ENCODE data around the gene MAN1A2.

DNA sequence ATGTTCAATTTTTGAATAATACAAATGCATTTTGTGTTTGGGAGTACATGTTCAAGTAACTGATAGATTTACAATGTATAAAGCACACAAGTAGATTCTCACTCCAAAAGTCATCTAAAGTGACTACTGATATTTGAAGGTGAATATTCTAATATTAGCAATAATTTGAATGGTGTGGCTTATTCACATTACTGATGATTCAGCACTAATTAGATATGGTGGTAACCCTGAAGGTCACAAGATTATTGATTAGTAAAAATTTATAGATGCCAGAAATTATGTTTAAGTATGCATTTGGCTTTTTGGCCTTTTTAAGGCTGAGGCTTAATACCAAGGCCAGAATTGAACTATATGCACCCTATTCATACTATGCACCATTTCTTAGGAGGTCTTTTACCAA is 186.2 kb downstream of the MAN1A2 start:
- TF ChIP-seq CTCF (IDR thresholded peaks at IDR 0.05) (no peak), ZFX (IDR thresholded peaks at IDR 0.05; ENCODE audit: borderline replicate concordance) (no peak)
